HEK293 (cell line): Measurements from ENCODE around the gene PDE4B.

Experiments
- EGR2 ChIP-seq: fragments of 450-650 bp; formaldehyde crosslinking; IDR thresholded peaks from 2 replicates; pipeline ENCODE4 v1.5.1; 2016; ENCODE audit warnings: low read depth, missing biosample characterization, missing genetic modification characterization
- FEZF1 ChIP-seq: fragments of 450-650 bp; formaldehyde crosslinking; IDR thresholded peaks from 2 replicates; pipeline ENCODE4 v1.5.1; 2016; ENCODE audit warnings: missing biosample characterization, missing genetic modification characterization
- KLF16 ChIP-seq: fragments of 450-650 bp; formaldehyde crosslinking; IDR thresholded peaks from 2 replicates; pipeline ENCODE4 v1.5.1; 2017; ENCODE audit warnings: missing biosample characterization, missing genetic modification characterization
- MYNN ChIP-seq: fragments of 450-650 bp; formaldehyde crosslinking; IDR thresholded peaks from 2 replicates; pipeline ENCODE4 v1.5.1; 2016; ENCODE audit warnings: missing biosample characterization, missing genetic modification characterization, borderline replicate concordance
- MZF1 ChIP-seq: fragments of 450-650 bp; formaldehyde crosslinking; IDR thresholded peaks from 2 replicates; pipeline ENCODE4 v1.5.1; 2017; ENCODE audit warnings: missing biosample characterization, missing genetic modification characterization, borderline replicate concordance
- OVOL3 ChIP-seq: fragments of 450-650 bp; formaldehyde crosslinking; IDR thresholded peaks from 2 replicates; pipeline ENCODE4 v1.5.1; 2016; ENCODE audit warnings: missing biosample characterization, missing genetic modification characterization
- SP2 ChIP-seq: fragments of 450-650 bp; formaldehyde crosslinking; IDR thresholded peaks from 2 replicates; pipeline ENCODE4 v1.5.1; 2016; ENCODE audit warnings: missing biosample characterization, missing genetic modification characterization
- TCF7L2 ChIP-seq: IDR thresholded peaks from 2 replicates; pipeline ENCODE4 v1.6.1; 2011; ENCODE audit warnings: low read depth, mild to moderate bottlenecking, inconsistent platforms, low read length, moderate library complexity, borderline replicate concordance
- ZFP37 ChIP-seq: fragments of 450-650 bp; formaldehyde crosslinking; IDR thresholded peaks from 2 replicates; pipeline ENCODE4 v1.5.1; 2016; ENCODE audit warnings: missing biosample characterization, missing genetic modification characterization
- ZIC2 ChIP-seq: fragments of 450-650 bp; formaldehyde crosslinking; IDR thresholded peaks from 2 replicates; pipeline ENCODE4 v1.5.1; 2016; ENCODE audit warnings: missing biosample characterization, missing genetic modification characterization
- ZNF184 ChIP-seq: fragments of 450-650 bp; IDR thresholded peaks from 2 replicates; pipeline ENCODE4 v1.5.1; 2018; ENCODE audit warnings: missing biosample characterization, mild to moderate bottlenecking, missing genetic modification characterization
- ZNF202 ChIP-seq: fragments of 450-650 bp; formaldehyde crosslinking; IDR thresholded peaks from 2 replicates; pipeline ENCODE4 v1.5.1; 2016; ENCODE audit warnings: missing biosample characterization, missing genetic modification characterization, borderline replicate concordance
- ZNF302 ChIP-seq: fragments of 450-650 bp; formaldehyde crosslinking; IDR thresholded peaks from 2 replicates; pipeline ENCODE4 v1.5.1; 2016; ENCODE audit warnings: missing biosample characterization, missing genetic modification characterization, low read depth
- ZNF354C ChIP-seq: fragments of 450-650 bp; formaldehyde crosslinking; IDR thresholded peaks from 2 replicates; pipeline ENCODE4 v1.5.1; 2016; ENCODE audit warnings: missing biosample characterization, missing genetic modification characterization, low read depth, borderline replicate concordance
- ZNF48 ChIP-seq: fragments of 450-650 bp; formaldehyde crosslinking; IDR thresholded peaks from 2 replicates; pipeline ENCODE4 v1.5.1; 2016; ENCODE audit warnings: missing biosample characterization, missing genetic modification characterization
- ZNF514 ChIP-seq: fragments of 450-650 bp; formaldehyde crosslinking; IDR thresholded peaks from 2 replicates; pipeline ENCODE4 v1.5.1; 2016; ENCODE audit warnings: missing biosample characterization, missing genetic modification characterization
- ZNF555 ChIP-seq: fragments of 450-650 bp; formaldehyde crosslinking; conservative IDR thresholded peaks from 2 replicates; pipeline ENCODE4 v1.5.1; 2017; ENCODE audit warnings: missing biosample characterization, mild to moderate bottlenecking, missing genetic modification characterization, inconsistent platforms
- ZNF658 ChIP-seq: fragments of 450-650 bp; formaldehyde crosslinking; IDR thresholded peaks from 2 replicates; pipeline ENCODE4; 2016; ENCODE audit warnings: missing biosample characterization, missing genetic modification characterization
- ZNF660 ChIP-seq: fragments of 450-650 bp; IDR thresholded peaks from 2 replicates; pipeline ENCODE4 v1.5.1; 2018; ENCODE audit warnings: missing biosample characterization, mild to moderate bottlenecking, missing genetic modification characterization
- ZNF843 ChIP-seq: fragments of 450-650 bp; formaldehyde crosslinking; IDR thresholded peaks from 2 replicates; pipeline ENCODE4 v1.5.1; 2016; ENCODE audit warnings: missing biosample characterization, missing genetic modification characterization
- TF ChIP-seq, protein P1 (sequence below): fragments of 450-650 bp; formaldehyde crosslinking; IDR thresholded peaks from 2 replicates; pipeline ENCODE4 v1.5.1; 2016; ENCODE audit warnings: missing biosample characterization, missing genetic modification characterization, borderline replicate concordance
- TF ChIP-seq, protein P2 (sequence below): fragments of 450-650 bp; formaldehyde crosslinking; IDR thresholded peaks from 2 replicates; pipeline ENCODE4 v1.5.1; 2016; ENCODE audit warnings: missing biosample characterization, missing genetic modification characterization, borderline replicate concordance
- TF ChIP-seq, protein P3 (sequence below): fragments of 450-650 bp; formaldehyde crosslinking; IDR thresholded peaks from 2 replicates; pipeline ENCODE4 v1.5.1; 2017; ENCODE audit warnings: missing biosample characterization, missing genetic modification characterization
- TF ChIP-seq, protein P4 (sequence below): fragments of 450-650 bp; formaldehyde crosslinking; IDR thresholded peaks from 2 replicates; pipeline ENCODE4 v1.5.1; 2016; ENCODE audit warnings: missing biosample characterization, missing genetic modification characterization
- TF ChIP-seq, protein P5 (sequence below): IDR thresholded peaks from 2 replicates; pipeline ENCODE4 v1.6.1; 2011; ENCODE audit warnings: mild to moderate bottlenecking, low read depth, low read length, borderline replicate concordance

Gene PDE4B

DNA sequence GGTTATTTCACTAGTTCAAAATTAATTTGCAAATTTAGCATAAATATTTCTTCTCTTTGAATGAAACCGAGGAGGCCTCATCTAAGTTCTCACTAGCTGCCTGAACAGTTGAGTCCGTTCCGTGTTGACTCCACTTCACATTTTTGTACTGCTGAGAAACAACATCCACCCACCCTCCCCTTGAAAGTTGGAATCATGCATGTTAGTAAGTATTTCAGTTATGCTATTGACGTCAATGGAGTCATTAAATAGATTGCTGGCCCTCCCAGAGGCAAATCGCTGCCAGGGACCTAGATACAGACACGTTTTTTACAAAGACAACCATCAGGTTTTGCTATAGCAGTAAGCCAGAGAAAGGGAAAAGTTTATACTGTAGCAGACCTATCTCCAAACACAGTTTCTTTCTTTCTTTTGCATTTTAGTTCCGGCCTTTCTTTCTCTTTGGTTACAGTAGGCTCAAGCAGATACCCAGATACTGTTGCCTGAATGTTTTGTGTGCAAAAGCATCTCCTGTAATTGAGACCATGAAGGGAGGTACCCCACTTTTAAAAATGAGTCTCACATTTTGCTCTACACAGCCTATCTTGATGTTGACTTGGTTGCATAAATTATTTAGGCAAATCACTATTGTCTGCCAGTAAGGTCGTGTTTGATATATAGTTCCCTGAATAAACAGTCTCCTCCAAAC is 478.7 kb downstream of the PDE4B start (continued):
- TF ChIP-seq, protein P1, sequence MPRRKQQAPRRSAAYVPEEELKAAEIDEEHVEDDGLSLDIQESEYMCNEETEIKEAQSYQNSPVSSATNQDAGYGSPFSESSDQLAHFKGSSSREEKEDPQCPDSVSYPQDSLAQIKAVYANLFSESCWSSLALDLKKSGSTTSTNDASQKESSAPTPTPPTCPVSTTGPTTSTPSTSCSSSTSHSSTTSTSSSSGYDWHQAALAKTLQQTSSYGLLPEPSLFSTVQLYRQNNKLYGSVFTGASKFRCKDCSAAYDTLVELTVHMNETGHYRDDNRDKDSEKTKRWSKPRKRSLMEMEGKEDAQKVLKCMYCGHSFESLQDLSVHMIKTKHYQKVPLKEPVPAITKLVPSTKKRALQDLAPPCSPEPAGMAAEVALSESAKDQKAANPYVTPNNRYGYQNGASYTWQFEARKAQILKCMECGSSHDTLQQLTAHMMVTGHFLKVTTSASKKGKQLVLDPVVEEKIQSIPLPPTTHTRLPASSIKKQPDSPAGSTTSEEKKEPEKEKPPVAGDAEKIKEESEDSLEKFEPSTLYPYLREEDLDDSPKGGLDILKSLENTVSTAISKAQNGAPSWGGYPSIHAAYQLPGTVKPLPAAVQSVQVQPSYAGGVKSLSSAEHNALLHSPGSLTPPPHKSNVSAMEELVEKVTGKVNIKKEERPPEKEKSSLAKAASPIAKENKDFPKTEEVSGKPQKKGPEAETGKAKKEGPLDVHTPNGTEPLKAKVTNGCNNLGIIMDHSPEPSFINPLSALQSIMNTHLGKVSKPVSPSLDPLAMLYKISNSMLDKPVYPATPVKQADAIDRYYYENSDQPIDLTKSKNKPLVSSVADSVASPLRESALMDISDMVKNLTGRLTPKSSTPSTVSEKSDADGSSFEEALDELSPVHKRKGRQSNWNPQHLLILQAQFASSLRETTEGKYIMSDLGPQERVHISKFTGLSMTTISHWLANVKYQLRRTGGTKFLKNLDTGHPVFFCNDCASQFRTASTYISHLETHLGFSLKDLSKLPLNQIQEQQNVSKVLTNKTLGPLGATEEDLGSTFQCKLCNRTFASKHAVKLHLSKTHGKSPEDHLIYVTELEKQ (tag by site-specific recombination) = no peak
- no peak for TF ChIP-seq ZIC2 (tag by site-specific recombination)
- no peak for TF ChIP-seq ZNF514 (tag by site-specific recombination)
- peak; percentile 53; the same call in 1 of the 2 replicates for TF ChIP-seq FEZF1 (tag by site-specific recombination)
- TF ChIP-seq, protein P2, sequence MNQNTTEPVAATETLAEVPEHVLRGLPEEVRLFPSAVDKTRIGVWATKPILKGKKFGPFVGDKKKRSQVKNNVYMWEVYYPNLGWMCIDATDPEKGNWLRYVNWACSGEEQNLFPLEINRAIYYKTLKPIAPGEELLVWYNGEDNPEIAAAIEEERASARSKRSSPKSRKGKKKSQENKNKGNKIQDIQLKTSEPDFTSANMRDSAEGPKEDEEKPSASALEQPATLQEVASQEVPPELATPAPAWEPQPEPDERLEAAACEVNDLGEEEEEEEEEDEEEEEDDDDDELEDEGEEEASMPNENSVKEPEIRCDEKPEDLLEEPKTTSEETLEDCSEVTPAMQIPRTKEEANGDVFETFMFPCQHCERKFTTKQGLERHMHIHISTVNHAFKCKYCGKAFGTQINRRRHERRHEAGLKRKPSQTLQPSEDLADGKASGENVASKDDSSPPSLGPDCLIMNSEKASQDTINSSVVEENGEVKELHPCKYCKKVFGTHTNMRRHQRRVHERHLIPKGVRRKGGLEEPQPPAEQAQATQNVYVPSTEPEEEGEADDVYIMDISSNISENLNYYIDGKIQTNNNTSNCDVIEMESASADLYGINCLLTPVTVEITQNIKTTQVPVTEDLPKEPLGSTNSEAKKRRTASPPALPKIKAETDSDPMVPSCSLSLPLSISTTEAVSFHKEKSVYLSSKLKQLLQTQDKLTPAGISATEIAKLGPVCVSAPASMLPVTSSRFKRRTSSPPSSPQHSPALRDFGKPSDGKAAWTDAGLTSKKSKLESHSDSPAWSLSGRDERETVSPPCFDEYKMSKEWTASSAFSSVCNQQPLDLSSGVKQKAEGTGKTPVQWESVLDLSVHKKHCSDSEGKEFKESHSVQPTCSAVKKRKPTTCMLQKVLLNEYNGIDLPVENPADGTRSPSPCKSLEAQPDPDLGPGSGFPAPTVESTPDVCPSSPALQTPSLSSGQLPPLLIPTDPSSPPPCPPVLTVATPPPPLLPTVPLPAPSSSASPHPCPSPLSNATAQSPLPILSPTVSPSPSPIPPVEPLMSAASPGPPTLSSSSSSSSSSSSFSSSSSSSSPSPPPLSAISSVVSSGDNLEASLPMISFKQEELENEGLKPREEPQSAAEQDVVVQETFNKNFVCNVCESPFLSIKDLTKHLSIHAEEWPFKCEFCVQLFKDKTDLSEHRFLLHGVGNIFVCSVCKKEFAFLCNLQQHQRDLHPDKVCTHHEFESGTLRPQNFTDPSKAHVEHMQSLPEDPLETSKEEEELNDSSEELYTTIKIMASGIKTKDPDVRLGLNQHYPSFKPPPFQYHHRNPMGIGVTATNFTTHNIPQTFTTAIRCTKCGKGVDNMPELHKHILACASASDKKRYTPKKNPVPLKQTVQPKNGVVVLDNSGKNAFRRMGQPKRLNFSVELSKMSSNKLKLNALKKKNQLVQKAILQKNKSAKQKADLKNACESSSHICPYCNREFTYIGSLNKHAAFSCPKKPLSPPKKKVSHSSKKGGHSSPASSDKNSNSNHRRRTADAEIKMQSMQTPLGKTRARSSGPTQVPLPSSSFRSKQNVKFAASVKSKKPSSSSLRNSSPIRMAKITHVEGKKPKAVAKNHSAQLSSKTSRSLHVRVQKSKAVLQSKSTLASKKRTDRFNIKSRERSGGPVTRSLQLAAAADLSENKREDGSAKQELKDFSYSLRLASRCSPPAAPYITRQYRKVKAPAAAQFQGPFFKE = no peak
- TF ChIP-seq TCF7L2 = no peak
- peak; percentile 79 for TF ChIP-seq ZNF843
- TF ChIP-seq, protein P3, sequence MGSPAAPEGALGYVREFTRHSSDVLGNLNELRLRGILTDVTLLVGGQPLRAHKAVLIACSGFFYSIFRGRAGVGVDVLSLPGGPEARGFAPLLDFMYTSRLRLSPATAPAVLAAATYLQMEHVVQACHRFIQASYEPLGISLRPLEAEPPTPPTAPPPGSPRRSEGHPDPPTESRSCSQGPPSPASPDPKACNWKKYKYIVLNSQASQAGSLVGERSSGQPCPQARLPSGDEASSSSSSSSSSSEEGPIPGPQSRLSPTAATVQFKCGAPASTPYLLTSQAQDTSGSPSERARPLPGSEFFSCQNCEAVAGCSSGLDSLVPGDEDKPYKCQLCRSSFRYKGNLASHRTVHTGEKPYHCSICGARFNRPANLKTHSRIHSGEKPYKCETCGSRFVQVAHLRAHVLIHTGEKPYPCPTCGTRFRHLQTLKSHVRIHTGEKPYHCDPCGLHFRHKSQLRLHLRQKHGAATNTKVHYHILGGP (tag by site-specific recombination) = no peak
- peak; percentile 76 for TF ChIP-seq ZNF184 (tag by site-specific recombination)
- no peak for TF ChIP-seq ZNF302
- 0 out of 2 replicates have a peak, but pooled peaks have one; percentile 66 for TF ChIP-seq ZFP37 (tag by site-specific recombination)
- TF ChIP-seq KLF16 (tag by site-specific recombination) = no peak
- TF ChIP-seq, protein P4, sequence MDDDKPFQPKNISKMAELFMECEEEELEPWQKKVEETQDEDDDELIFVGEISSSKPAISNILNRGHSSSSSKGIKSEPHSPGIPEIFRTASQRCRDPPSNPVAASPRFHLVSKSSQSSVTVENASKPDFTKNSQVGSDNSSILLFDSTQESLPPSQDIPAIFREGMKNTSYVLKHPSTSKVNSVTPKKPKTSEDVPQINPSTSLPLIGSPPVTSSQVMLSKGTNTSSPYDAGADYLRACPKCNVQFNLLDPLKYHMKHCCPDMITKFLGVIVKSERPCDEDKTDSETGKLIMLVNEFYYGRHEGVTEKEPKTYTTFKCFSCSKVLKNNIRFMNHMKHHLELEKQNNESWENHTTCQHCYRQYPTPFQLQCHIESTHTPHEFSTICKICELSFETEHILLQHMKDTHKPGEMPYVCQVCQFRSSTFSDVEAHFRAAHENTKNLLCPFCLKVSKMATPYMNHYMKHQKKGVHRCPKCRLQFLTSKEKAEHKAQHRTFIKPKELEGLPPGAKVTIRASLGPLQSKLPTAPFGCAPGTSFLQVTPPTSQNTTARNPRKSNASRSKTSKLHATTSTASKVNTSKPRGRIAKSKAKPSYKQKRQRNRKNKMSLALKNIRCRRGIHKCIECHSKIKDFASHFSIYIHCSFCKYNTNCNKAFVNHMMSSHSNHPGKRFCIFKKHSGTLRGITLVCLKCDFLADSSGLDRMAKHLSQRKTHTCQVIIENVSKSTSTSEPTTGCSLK (tag by site-specific recombination) = no peak
- TF ChIP-seq ZNF354C (tag by site-specific recombination) = no peak
- TF ChIP-seq SP2 (tag by site-specific recombination) = peak; percentile 33; the same call in 1 of the 2 replicates
- TF ChIP-seq ZNF660 (tag by site-specific recombination) = peak; percentile 92
- no peak for TF ChIP-seq MYNN
- TF ChIP-seq ZNF48 (tag by site-specific recombination) = no peak
- no peak for TF ChIP-seq ZNF555 (tag by site-specific recombination)
- TF ChIP-seq ZNF658 (tag by site-specific recombination) = no peak
- no peak for TF ChIP-seq ZNF202 (tag by site-specific recombination)
- TF ChIP-seq OVOL3 = peak; percentile 26; the same call in 1 of the 2 replicates
- TF ChIP-seq EGR2 = peak; percentile 46; the same call in 1 of the 2 replicates
- TF ChIP-seq, protein P5, sequence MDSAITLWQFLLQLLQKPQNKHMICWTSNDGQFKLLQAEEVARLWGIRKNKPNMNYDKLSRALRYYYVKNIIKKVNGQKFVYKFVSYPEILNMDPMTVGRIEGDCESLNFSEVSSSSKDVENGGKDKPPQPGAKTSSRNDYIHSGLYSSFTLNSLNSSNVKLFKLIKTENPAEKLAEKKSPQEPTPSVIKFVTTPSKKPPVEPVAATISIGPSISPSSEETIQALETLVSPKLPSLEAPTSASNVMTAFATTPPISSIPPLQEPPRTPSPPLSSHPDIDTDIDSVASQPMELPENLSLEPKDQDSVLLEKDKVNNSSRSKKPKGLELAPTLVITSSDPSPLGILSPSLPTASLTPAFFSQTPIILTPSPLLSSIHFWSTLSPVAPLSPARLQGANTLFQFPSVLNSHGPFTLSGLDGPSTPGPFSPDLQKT = no peak
- 0 out of 2 replicates have a peak, but pooled peaks have one; percentile 19 for TF ChIP-seq MZF1 (tag by site-specific recombination)
